H9 (cell line): ENCODE measurements around the gene EIF3K. TPM values are rescaled to one million over a fixed set of nuclear protein-coding genes. Genes with fewer than 3 reads are reported as not detected.

ENCODE experiments used
- DNase-seq: peaks from one replicate; pipeline ENCODE4 v3.0.0-alpha.2; 2017
- H2AFZ ChIP-seq: one replicate; pipeline ENCODE4 v1.6.1; 2013; ENCODE audit warnings: mild to moderate bottlenecking, low read length, control low read depth, moderate library complexity
- H2AK5ac ChIP-seq: 2 replicates; pipeline ENCODE4 v1.6.1; 2013; ENCODE audit warnings: low read length, control low read depth, mixed read lengths; ENCODE audit not compliant: insufficient read length
- H2BK120ac ChIP-seq: one replicate; pipeline ENCODE4 v1.6.1; 2013; ENCODE audit warnings: low read depth, mild to moderate bottlenecking, low read length, control low read depth, inconsistent platforms; ENCODE audit not compliant: poor library complexity, severe bottlenecking
- H2BK12ac ChIP-seq: 2 replicates; pipeline ENCODE4 v1.6.1; 2013; ENCODE audit warnings: low read length, control low read depth, mixed read lengths, low read depth; ENCODE audit not compliant: insufficient read length
- H2BK15ac ChIP-seq: 2 replicates; pipeline ENCODE4 v1.6.1; 2013; ENCODE audit warnings: low read depth, low read length, control low read depth
- H2BK20ac ChIP-seq: one replicate; pipeline ENCODE4 v1.6.1; 2013; ENCODE audit warnings: low read depth, mild to moderate bottlenecking, low read length, control low read depth, inconsistent platforms; ENCODE audit not compliant: poor library complexity, severe bottlenecking
- H2BK5ac ChIP-seq: 2 replicates; pipeline ENCODE4 v1.6.1; 2013; ENCODE audit warnings: low read length, control low read depth, mixed read lengths; ENCODE audit not compliant: insufficient read length
- H3K14ac ChIP-seq: 2 replicates; pipeline ENCODE4 v1.6.1; 2013; ENCODE audit warnings: low read length, control low read depth; ENCODE audit not compliant: insufficient read depth
- H3K18ac ChIP-seq: 2 replicates; pipeline ENCODE4 v1.6.1; 2013; ENCODE audit warnings: low read depth, mild to moderate bottlenecking, mixed read lengths, low read length, control low read depth; ENCODE audit not compliant: insufficient read length
- H3K23ac ChIP-seq: 2 replicates; pipeline ENCODE4 v1.6.1; 2013; ENCODE audit warnings: low read length, control low read depth, mixed read lengths, low read depth; ENCODE audit not compliant: insufficient read length
- H3K23me2 ChIP-seq: 2 replicates; pipeline ENCODE4 v1.6.1; 2013; ENCODE audit warnings: low read depth, mild to moderate bottlenecking, mixed read lengths, low read length, control low read depth; ENCODE audit not compliant: insufficient read length, poor library complexity, severe bottlenecking
- H3K27ac ChIP-seq: 2 replicates; pipeline ENCODE4 v1.5.1; 2013; ENCODE audit warnings: low read length, control low read depth, mixed read lengths, low read depth; ENCODE audit not compliant: insufficient read length
- H3K27me3 ChIP-seq: 2 replicates; pipeline ENCODE4 v1.6.1; 2013; ENCODE audit warnings: low read length, control low read depth, inconsistent platforms; ENCODE audit not compliant: insufficient read depth
- H3K4ac ChIP-seq: 2 replicates; pipeline ENCODE4 v1.6.1; 2013; ENCODE audit warnings: low read depth, mild to moderate bottlenecking, control low read depth, inconsistent platforms, low read length, moderate library complexity
- H3K4me1 ChIP-seq: 2 replicates; pipeline ENCODE4 v1.6.1; 2013; ENCODE audit warnings: low read length, control low read depth, inconsistent platforms; ENCODE audit not compliant: insufficient read depth
- H3K4me2 ChIP-seq: 2 replicates; pipeline ENCODE4 v1.6.1; 2013; ENCODE audit warnings: low read length, control low read depth, mixed read lengths; ENCODE audit not compliant: insufficient read length, insufficient read depth
- H3K56ac ChIP-seq: 2 replicates; pipeline ENCODE4 v1.6.1; 2013; ENCODE audit warnings: low read depth, mild to moderate bottlenecking, mixed read lengths, low read length, control low read depth; ENCODE audit not compliant: insufficient read length
- H3K79me1 ChIP-seq: 2 replicates; pipeline ENCODE4 v1.6.1; 2013; ENCODE audit warnings: low read depth, mild to moderate bottlenecking, moderate library complexity, low read length, control low read depth, inconsistent platforms; ENCODE audit not compliant: insufficient read depth, poor library complexity, severe bottlenecking
- H3K79me2 ChIP-seq: 2 replicates; pipeline ENCODE4 v1.6.1; 2013; ENCODE audit warnings: low read length, control low read depth, inconsistent platforms; ENCODE audit not compliant: insufficient read depth
- H3K9ac ChIP-seq: 2 replicates; pipeline ENCODE4 v1.6.1; 2013; ENCODE audit warnings: low read length, control low read depth, mixed read lengths; ENCODE audit not compliant: insufficient read length; ENCODE audit errors: extremely low read depth
- H3K9me3 ChIP-seq: one replicate; pipeline ENCODE4 v1.6.1; 2013; ENCODE audit warnings: low read depth, low read length, inconsistent platforms; ENCODE audit not compliant: control insufficient read depth
- H3T11ph ChIP-seq: one replicate; pipeline ENCODE4 v1.6.1; 2013; ENCODE audit warnings: mild to moderate bottlenecking, low read length, control low read depth, inconsistent platforms
- H4K20me1 ChIP-seq: one replicate; pipeline ENCODE4 v1.6.1; 2013; ENCODE audit not compliant: control insufficient read depth, insufficient read length, insufficient read depth
- H4K5ac ChIP-seq: 2 replicates; pipeline ENCODE4 v1.6.1; 2013; ENCODE audit warnings: low read depth, mild to moderate bottlenecking, mixed read lengths, low read length, control low read depth; ENCODE audit not compliant: insufficient read length
- H4K8ac ChIP-seq: replicated peaks from 2 replicates; pipeline ENCODE4 v1.6.1; 2013; ENCODE audit warnings: low read length, control low read depth, mixed read lengths, low read depth; ENCODE audit not compliant: insufficient read length
- H4K91ac ChIP-seq: 2 replicates; pipeline ENCODE4 v1.6.1; 2013; ENCODE audit warnings: low read depth, mild to moderate bottlenecking, moderate library complexity, mixed read lengths, low read length, control low read depth; ENCODE audit not compliant: insufficient read length
- H3K27ac Mint-ChIP-seq, 3 experiments: 2 replicates in 2 of 3; 3 replicates in 1 of 3; pipeline ENCODE4 v1.8.0; 2020 to 2021; ENCODE audit warnings: mixed read lengths in 3 of 3, mild to moderate bottlenecking in 1 of 3, moderate library complexity in 1 of 3
- H3K27me3 Mint-ChIP-seq: 2 replicates; pipeline ENCODE4 v1.8.0; 2021; ENCODE audit warnings: low read depth, mild to moderate bottlenecking, moderate library complexity, mixed read lengths
- H3K36me3 Mint-ChIP-seq, 3 experiments: 2 replicates in 2 of 3; 3 replicates in 1 of 3; pipeline ENCODE4 v1.8.0; 2020 to 2021; ENCODE audit warnings: low read depth in 3 of 3, mixed read lengths in 3 of 3; ENCODE audit not compliant: insufficient read depth in 1 of 3
- H3K4me1 Mint-ChIP-seq, 2 experiments: 2 replicates each; pipeline ENCODE4 v1.8.0; 2020; ENCODE audit warnings: mixed read lengths in 2 of 2
- H3K4me3 Mint-ChIP-seq, 2 experiments: 2 replicates in 1 of 2; 3 replicates in 1 of 2; pipeline ENCODE4 v1.8.0; 2020 to 2021; ENCODE audit warnings: mild to moderate bottlenecking in 2 of 2, mixed read lengths in 2 of 2, moderate library complexity in 1 of 2
- H3K9me3 Mint-ChIP-seq, 2 experiments: 2 replicates in 1 of 2; 3 replicates in 1 of 2; pipeline ENCODE4 v1.8.0; 2020; ENCODE audit warnings: mild to moderate bottlenecking in 2 of 2, mixed read lengths in 2 of 2, moderate library complexity in 1 of 2
- WGBS: extraction: QIAGEN DNeasy Blood & Tissue Kit; methylation state at CpG from one replicate; pipeline ENCODE4 v1.1.7; 2013; ENCODE audit warnings: missing lambda C conversion rate, low lambda C conversion rate, mixed read lengths; ENCODE audit not compliant: insufficient read length; ENCODE audit errors: extremely low coverage; 5-methylcytosine and 5-hydroxymethylcytosine counted together
- total RNA-seq: library from RNA; stranded (reverse); gene quantifications from 2 replicates; pipeline ENCODE4 v1.2.1, GENCODE V29; 2021
- TF ChIP-seq, protein P1 (sequence below): fragments of 200-600 bp; sonication (generic); conservative IDR thresholded peaks from 3 replicates; pipeline ENCODE4 v1.8.0; 2021; ENCODE audit warnings: antibody characterized with exemption, mild to moderate bottlenecking

EIF3K gene
- total RNA-seq, 1 experiment from 2014 or later, result 345 TPM

DNA sequence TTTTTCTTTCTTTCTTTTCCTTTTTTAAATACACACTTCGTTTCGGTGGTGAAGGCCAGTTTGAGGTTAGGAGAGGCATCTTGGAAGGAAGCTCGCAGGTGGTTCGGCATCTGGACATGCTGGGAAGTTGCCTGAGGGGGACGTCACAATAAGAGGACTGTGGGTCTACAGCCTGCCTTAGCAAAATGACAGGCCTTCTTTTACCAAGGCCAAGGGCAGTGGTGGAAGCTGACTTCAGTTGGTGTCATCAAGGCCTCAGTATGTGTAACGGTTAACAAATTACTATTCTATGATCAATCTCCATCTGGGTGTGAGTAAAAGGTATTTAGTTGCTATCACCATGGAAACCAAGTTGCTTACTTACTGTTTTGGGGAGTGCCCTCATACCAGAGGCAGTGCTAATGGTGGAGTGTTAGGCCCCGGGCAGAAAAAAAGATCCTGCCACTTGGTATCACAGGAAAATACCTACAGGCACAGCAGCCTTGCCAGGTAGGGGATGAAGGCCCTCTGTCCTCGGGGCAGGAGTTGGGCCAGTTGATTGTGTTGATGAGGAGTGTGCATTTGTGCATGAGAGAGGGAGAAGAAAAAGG is 38.7 kb downstream of the EIF3K start:
- peaks cover 4% of the 10 kb centered on the region for H3K79me1 ChIP-seq
- H4K20me1 ChIP-seq, result no peaks in the 10 kb centered on the region
- H2AK5ac ChIP-seq, result no peak overlapping the region
- no peak overlapping the region for H3K4me2 ChIP-seq
- Mint-ChIP-seq H3K9me3 (peaks cover 0 to 2% of the 10 kb centered on the region in 2 experiments; a peak in 1 of 5 replicates), H3K27me3 (no peaks in the 10 kb centered on the region), H3K4me3 (peak overlapping the region in 1 of 2 experiments; percentile 12; a peak in 1 of 5 replicates), H3K36me3 (peaks cover 18 to 32% (median 30%) of the 10 kb centered on the region in 3 experiments; a peak in 6 of 7 replicates), H3K4me1 (peaks cover 75 to 77% of the 10 kb centered on the region in 2 experiments), H3K27ac (peak overlapping the region; percentile 77 to 85 (median 79))
- DNase-seq, result no peak
- no peak overlapping the region for H2AFZ ChIP-seq
- no peak overlapping the region for H3K23ac ChIP-seq
- H3K14ac ChIP-seq, result peak overlapping the region; percentile 88
- H2BK12ac ChIP-seq, result peak overlapping the region; percentile 71
- H2BK15ac ChIP-seq, result no peak overlapping the region
- H3K9me3 ChIP-seq, result no peaks in the 10 kb centered on the region
- no peak overlapping the region for H2BK20ac ChIP-seq
- H2BK5ac ChIP-seq, result no peak overlapping the region
- H4K91ac ChIP-seq, result no peak overlapping the region
- H3K27me3 ChIP-seq, result no peaks in the 10 kb centered on the region
- H2BK120ac ChIP-seq, result no peak overlapping the region
- H3T11ph ChIP-seq, result peak overlapping the region; percentile 41
- WGBS, result no CpG with 5 or more reads among the region's 8 CpGs
- no peak overlapping the region for H4K5ac ChIP-seq
- no peak overlapping the region for H3K56ac ChIP-seq
- H4K8ac ChIP-seq, result no peak overlapping the region
- peak overlapping the region; percentile 43 for H3K18ac ChIP-seq
- H3K4me1 ChIP-seq, result peaks cover 30% of the 10 kb centered on the region
- H3K9ac ChIP-seq, result no peak overlapping the region
- H3K4ac ChIP-seq, result no peak overlapping the region; the same call in 1 of the 2 replicates
- peaks cover 3% of the 10 kb centered on the region for H3K23me2 ChIP-seq
- TF ChIP-seq, protein P1, sequence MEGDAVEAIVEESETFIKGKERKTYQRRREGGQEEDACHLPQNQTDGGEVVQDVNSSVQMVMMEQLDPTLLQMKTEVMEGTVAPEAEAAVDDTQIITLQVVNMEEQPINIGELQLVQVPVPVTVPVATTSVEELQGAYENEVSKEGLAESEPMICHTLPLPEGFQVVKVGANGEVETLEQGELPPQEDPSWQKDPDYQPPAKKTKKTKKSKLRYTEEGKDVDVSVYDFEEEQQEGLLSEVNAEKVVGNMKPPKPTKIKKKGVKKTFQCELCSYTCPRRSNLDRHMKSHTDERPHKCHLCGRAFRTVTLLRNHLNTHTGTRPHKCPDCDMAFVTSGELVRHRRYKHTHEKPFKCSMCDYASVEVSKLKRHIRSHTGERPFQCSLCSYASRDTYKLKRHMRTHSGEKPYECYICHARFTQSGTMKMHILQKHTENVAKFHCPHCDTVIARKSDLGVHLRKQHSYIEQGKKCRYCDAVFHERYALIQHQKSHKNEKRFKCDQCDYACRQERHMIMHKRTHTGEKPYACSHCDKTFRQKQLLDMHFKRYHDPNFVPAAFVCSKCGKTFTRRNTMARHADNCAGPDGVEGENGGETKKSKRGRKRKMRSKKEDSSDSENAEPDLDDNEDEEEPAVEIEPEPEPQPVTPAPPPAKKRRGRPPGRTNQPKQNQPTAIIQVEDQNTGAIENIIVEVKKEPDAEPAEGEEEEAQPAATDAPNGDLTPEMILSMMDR, result no peak
- peak overlapping the region; percentile 7 for H3K27ac ChIP-seq
- peaks cover 72% of the 10 kb centered on the region for H3K79me2 ChIP-seq
